HEK293T (cell line): ENCODE data around the gene RPL4.

Experiments used
- ARNT ChIP-seq: fragments of 450-650 bp; IDR thresholded peaks from 2 replicates; pipeline ENCODE4 v1.6.1; 2017; ENCODE audit warnings: mild to moderate bottlenecking
- CTBP1 ChIP-seq: fragments of 450-650 bp; IDR thresholded peaks from 2 replicates; pipeline ENCODE4 v1.6.1; 2016; ENCODE audit warnings: borderline replicate concordance
- ELF4 ChIP-seq: fragments of 450-650 bp; IDR thresholded peaks from 2 replicates; pipeline ENCODE4 v1.6.1; 2017; ENCODE audit warnings: antibody characterized with exemption
- FOXA1 ChIP-seq: fragments of 450-650 bp; IDR thresholded peaks from 2 replicates; pipeline ENCODE4 v1.6.1; 2016; ENCODE audit warnings: mild to moderate bottlenecking
- FOXM1 ChIP-seq: fragments of 450-650 bp; IDR thresholded peaks from 2 replicates; pipeline ENCODE4 v1.6.1; 2017; ENCODE audit warnings: mild to moderate bottlenecking, borderline replicate concordance
- HDGF ChIP-seq: fragments of 450-650 bp; IDR thresholded peaks from 2 replicates; pipeline ENCODE4 v1.6.1; 2017; ENCODE audit warnings: antibody characterized with exemption, borderline replicate concordance
- LEF1 ChIP-seq: fragments of 450-650 bp; IDR thresholded peaks from 2 replicates; pipeline ENCODE4 v1.6.1; 2017; ENCODE audit warnings: mild to moderate bottlenecking, borderline replicate concordance
- SP1 ChIP-seq: fragments of 450-650 bp; IDR thresholded peaks from 2 replicates; pipeline ENCODE4 v1.6.1; 2017

GRCh38 chr15:66489179-66489791 lies 15.4 kb downstream of the RPL4 start:
- TF ChIP-seq ELF4 (no peak), FOXM1 (no peak), CTBP1 (no peak), SP1 (no peak), FOXA1 (no peak), HDGF (no peak), ARNT (no peak), LEF1 (no peak)
